MM.1S (cell line): Measurements from ENCODE around the gene SLC2A5.

ENCODE experiments used
- EZH2phosphoT487 ChIP-seq: fragments of 300-600 bp; sonication (generic); IDR thresholded peaks from 2 replicates; pipeline ENCODE4 v1.6.1; 2018; ENCODE audit warnings: antibody characterized with exemption, low read length
- TF ChIP-seq, protein P1 (sequence below): fragments of 300-600 bp; sonication (generic); IDR thresholded peaks from 2 replicates; pipeline ENCODE4 v1.5.1; 2016; ENCODE audit warnings: antibody characterized with exemption, low read length, mixed read lengths

GRCh38 chr1:9039761-9040658, 29.4 kb downstream of the SLC2A5 start:
- TF ChIP-seq, protein P1, sequence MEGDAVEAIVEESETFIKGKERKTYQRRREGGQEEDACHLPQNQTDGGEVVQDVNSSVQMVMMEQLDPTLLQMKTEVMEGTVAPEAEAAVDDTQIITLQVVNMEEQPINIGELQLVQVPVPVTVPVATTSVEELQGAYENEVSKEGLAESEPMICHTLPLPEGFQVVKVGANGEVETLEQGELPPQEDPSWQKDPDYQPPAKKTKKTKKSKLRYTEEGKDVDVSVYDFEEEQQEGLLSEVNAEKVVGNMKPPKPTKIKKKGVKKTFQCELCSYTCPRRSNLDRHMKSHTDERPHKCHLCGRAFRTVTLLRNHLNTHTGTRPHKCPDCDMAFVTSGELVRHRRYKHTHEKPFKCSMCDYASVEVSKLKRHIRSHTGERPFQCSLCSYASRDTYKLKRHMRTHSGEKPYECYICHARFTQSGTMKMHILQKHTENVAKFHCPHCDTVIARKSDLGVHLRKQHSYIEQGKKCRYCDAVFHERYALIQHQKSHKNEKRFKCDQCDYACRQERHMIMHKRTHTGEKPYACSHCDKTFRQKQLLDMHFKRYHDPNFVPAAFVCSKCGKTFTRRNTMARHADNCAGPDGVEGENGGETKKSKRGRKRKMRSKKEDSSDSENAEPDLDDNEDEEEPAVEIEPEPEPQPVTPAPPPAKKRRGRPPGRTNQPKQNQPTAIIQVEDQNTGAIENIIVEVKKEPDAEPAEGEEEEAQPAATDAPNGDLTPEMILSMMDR: no peak
- no peak for TF ChIP-seq EZH2phosphoT487
